RWPE1 (cell line): ENCODE results near the gene UFD1.

Experiments
- CTCF ChIA-PET: fragments of 350-600 bp; sonication (Branson Sonifier 250); formaldehyde crosslinking; extraction: SDS; loops from one replicate; lab custom pipeline; 2021; lab: Yijun Ruan, JAX
- POLR2A ChIA-PET: fragments of 400-600 bp; formaldehyde crosslinking; extraction: SDS; loops from one replicate; lab custom pipeline; 2020; ENCODE audit warnings: antibody characterized with exemption; ENCODE audit not compliant: low non-redundant PET; lab: Yijun Ruan, JAX
- DNase-seq: peaks from one replicate; pipeline ENCODE4 v3.0.0; 2012; ENCODE audit warnings: low spot score
- H3K27ac ChIP-seq: fragments of 450-650 bp; 2 replicates; pipeline ENCODE4 v1.5.1; 2017
- CTCF ChIP-seq: fragments of 450-650 bp; conservative IDR thresholded peaks from 2 replicates; pipeline ENCODE4 v1.5.1; 2017; ENCODE audit warnings: low read depth, mild to moderate bottlenecking

UFD1 gene

DNA sequence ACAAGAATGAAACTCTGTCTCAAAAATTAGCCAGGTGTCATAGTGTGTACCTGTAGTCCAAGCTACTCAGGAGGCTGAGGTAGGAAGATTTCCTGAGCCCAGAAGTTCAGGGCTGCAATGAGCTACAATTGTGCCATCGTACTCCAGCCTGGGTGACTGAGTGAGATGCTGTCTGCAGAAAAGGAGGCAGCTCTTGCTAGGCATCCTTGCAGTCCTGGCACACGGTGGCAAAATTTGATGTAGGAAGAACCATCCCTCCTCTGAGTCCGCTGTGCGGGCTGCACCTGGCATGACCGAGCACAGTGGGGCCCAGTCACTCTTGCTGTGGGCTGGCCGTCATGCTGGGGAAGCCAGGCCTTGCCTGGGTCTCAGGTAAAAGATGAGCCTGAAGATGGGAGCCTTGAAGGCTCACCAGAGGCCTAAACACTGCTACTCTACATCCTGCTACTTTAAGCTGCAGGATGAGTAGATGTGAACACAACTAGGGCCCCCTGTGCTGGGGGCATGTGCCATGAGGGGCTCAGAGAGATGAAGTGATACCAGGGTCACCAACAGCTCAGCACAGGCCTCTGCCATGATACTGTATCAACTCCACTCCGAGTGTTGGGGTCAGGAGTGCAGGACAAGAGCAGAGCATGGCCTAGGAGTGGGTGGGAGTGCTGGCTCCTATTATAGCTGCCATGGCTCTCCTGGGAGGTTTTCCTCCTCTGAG lies 19.3 kb upstream of the UFD1 start:
- ChIA-PET CTCF (interaction anchor here (1.3 kb wide), 1 partner anchor 131 kb away, joined by 4 read pairs; no protein-coding TSS in a partner anchor), POLR2A (no interaction called here)
- TF ChIP-seq CTCF = no peak
- no peak for DNase-seq
- H3K27ac ChIP-seq = no peak overlapping the region

- POLR2A ChIA-PET = no interaction called here
These were observed 18.3 kb upstream of the UFD1 start for GRCh38 chr22:19497245-19497644.

DNA sequence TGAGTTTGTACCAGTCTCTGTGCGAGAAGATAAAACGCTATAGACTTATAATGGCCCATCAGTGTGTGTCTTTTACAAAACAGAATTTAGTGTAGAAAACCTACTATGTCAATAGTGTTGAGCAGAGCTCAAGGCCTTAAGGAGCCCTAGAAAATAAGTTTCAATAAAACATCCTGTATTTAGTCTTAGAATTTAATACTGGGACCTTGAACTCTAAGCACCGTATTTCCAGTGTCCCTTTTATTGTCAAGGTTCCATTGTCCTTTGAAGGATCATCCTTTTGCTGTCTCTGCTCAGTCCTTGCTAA lies 17.3 kb upstream of the UFD1 start:
- CTCF ChIA-PET = interaction anchor here (0.6 to 1.0 kb wide), 3 partner anchors 81 to 349 kb away, joined by 3 to 4 read pairs (median 3); no protein-coding TSS in a partner anchor
- H3K27ac ChIP-seq = no peak overlapping the region
- POLR2A ChIA-PET = no interaction called here
- DNase-seq = no peak
- no peak for TF ChIP-seq CTCF

More at GRCh38 chr22:19497245-19497644, 18.3 kb upstream of the UFD1 start:
- CTCF ChIA-PET = interaction anchor here (0.6 to 1.3 kb wide), 2 partner anchors 19 to 133 kb away, joined by 3 to 4 read pairs; no protein-coding TSS in a partner anchor
- no peak overlapping the region for H3K27ac ChIP-seq
- DNase-seq = no peak
- no peak for TF ChIP-seq CTCF

DNA sequence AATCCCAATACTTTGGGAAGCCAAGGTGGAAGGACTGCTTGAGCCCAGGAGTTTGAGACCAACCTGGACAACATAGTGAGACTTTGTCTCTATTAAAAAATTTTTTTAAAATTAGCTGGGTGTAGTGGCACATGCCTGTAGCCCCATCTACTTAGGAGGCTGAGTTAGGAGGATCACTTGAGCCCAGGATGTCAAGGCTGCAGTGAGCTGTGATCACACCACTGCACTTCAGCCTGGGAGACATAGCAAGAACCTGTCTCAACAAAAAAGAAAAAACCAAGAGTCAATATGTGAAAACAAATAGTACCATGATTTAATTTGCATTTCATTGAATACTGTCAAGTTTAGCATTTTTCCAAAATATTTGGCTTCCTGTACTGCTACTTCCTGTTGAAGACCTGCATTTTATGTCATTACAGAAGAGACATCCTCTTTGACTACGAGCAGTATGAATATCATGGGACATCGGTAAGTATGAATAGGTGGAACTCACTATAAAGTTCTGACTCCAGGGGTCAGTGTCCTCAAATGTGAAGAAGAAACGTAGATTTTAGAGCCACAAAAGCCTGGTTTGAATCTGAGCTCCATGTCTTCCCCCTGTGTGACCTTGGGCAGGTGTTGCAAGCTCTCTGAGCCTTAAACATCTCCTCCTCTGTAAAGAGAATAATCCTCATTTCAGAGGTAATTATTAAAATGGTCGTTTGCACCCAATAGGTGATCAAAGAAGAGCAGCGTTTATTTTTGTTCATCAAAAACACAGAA lies 16.8 kb upstream of the UFD1 start:
- ChIA-PET POLR2A (interaction anchor here (0.6 kb wide), 1 partner anchor 1061 kb away, joined by 6 read pairs; no protein-coding TSS in a partner anchor), CTCF (interaction anchor here (0.6 to 1.0 kb wide), 3 partner anchors 80 to 349 kb away, joined by 3 to 4 read pairs (median 3); no protein-coding TSS in a partner anchor)
- H3K27ac ChIP-seq = no peak overlapping the region
- DNase-seq = no peak
- TF ChIP-seq CTCF = no peak

GRCh38 chr22:19494676-19495173 lies 15.7 kb upstream of the UFD1 start:
- ChIA-PET CTCF (interaction anchor here (0.6 kb wide), 1 partner anchor 11 kb away, joined by 3 read pairs; no protein-coding TSS in a partner anchor), POLR2A (no interaction called here)
- no peak for DNase-seq
- no peak for TF ChIP-seq CTCF
- H3K27ac ChIP-seq = no peak overlapping the region

GRCh38 chr22:19494001-19494560 lies 15.1 kb upstream of the UFD1 start:
- H3K27ac ChIP-seq = no peak overlapping the region
- ChIA-PET POLR2A (no interaction called here), CTCF (no interaction called here)
- no peak for DNase-seq
- no peak for TF ChIP-seq CTCF
